ENCODE data around the gene ZC3H11A. TPM values are rescaled to one million over a fixed set of nuclear protein-coding genes. Genes with fewer than 3 reads are reported as not detected.

The ZC3H11A gene
- total and polyA plus RNA-seq, 2 of the 13 experiments (the other 11 are each of a cell fraction or from before 2014, with no cell fraction given): 56.9 to 59.7 TPM

DNA sequence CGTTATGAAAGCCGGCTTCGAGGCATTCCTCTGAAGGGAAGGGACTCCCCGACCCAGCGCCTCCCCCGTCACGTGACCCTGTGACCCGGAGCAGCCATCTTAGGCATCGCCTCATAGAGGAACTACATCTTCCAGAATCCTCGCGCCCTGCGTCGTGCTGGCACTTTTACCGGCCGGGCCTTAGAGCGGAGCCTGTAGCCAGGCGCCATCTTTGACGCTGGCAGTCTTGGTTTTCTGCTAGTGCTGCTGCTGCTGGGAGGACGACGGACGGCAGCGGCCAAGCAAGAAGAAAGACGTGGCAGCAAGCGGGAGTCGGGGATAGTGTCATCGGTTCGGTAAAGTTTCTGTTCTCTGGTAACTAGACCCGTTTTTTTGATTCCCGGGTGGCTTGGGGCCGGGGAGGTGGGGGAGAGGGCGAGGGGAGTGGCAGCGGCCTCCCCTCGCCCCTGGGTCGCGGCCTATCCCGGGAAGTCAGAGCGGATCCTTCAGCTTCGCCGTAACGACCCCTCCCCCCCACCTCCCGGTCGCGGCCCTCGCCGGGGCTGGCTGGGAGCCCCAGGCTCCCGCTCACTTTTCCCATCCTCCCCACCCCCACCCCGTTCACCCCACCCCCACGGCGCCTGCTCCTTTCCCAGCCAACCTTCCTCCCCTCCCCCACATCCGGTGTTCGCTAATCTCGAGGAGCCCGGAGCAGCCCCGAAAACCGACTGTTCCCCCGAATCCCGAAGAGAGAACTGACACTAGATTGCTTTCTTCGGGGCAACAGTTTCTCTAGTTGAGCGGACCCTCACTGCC, at the start of gene ZC3H11A, which contains the start of gene ZBED6 (continued):
- no peak for TF ChIP-seq MTA3 (CRISPR knock-in tag; IDR thresholded peaks at IDR 0.05)
- TF ChIP-seq ZNF468 (CRISPR knock-in tag; IDR thresholded peaks at IDR 0.05): no peak
- TF ChIP-seq, protein P1, sequence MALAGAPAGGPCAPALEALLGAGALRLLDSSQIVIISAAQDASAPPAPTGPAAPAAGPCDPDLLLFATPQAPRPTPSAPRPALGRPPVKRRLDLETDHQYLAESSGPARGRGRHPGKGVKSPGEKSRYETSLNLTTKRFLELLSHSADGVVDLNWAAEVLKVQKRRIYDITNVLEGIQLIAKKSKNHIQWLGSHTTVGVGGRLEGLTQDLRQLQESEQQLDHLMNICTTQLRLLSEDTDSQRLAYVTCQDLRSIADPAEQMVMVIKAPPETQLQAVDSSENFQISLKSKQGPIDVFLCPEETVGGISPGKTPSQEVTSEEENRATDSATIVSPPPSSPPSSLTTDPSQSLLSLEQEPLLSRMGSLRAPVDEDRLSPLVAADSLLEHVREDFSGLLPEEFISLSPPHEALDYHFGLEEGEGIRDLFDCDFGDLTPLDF (CRISPR knock-in tag; IDR thresholded peaks at IDR 0.05): peak; percentile 25; the same call in 1 of the 2 replicates
- TF ChIP-seq, protein P2, sequence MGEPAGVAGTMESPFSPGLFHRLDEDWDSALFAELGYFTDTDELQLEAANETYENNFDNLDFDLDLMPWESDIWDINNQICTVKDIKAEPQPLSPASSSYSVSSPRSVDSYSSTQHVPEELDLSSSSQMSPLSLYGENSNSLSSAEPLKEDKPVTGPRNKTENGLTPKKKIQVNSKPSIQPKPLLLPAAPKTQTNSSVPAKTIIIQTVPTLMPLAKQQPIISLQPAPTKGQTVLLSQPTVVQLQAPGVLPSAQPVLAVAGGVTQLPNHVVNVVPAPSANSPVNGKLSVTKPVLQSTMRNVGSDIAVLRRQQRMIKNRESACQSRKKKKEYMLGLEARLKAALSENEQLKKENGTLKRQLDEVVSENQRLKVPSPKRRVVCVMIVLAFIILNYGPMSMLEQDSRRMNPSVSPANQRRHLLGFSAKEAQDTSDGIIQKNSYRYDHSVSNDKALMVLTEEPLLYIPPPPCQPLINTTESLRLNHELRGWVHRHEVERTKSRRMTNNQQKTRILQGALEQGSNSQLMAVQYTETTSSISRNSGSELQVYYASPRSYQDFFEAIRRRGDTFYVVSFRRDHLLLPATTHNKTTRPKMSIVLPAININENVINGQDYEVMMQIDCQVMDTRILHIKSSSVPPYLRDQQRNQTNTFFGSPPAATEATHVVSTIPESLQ (CRISPR knock-in tag; conservative IDR thresholded peaks at IDR 0.05): no peak
- TF ChIP-seq ZNF354B (CRISPR knock-in tag; IDR thresholded peaks at IDR 0.05): no peak
- peak; percentile 63; the same call in 1 of the 2 replicates for TF ChIP-seq MYC (CRISPR knock-in tag; IDR thresholded peaks at IDR 0.05; ENCODE audit: borderline replicate concordance)
- peak; percentile 42; the same call in 1 of the 2 replicates for TF ChIP-seq PHF21A (CRISPR knock-in tag; IDR thresholded peaks at IDR 0.05)
- no peak for TF ChIP-seq ISX (CRISPR knock-in tag; conservative IDR thresholded peaks at IDR 0.05)
- TF ChIP-seq, protein P3, sequence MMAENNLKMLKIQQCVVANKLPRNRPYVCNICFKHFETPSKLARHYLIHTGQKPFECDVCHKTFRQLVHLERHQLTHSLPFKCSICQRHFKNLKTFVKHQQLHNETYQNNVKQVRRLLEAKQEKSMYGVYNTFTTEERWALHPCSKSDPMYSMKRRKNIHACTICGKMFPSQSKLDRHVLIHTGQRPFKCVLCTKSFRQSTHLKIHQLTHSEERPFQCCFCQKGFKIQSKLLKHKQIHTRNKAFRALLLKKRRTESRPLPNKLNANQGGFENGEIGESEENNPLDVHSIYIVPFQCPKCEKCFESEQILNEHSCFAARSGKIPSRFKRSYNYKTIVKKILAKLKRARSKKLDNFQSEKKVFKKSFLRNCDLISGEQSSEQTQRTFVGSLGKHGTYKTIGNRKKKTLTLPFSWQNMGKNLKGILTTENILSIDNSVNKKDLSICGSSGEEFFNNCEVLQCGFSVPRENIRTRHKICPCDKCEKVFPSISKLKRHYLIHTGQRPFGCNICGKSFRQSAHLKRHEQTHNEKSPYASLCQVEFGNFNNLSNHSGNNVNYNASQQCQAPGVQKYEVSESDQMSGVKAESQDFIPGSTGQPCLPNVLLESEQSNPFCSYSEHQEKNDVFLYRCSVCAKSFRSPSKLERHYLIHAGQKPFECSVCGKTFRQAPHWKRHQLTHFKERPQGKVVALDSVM (CRISPR knock-in tag; IDR thresholded peaks at IDR 0.05): no peak
- TF ChIP-seq, protein P4, sequence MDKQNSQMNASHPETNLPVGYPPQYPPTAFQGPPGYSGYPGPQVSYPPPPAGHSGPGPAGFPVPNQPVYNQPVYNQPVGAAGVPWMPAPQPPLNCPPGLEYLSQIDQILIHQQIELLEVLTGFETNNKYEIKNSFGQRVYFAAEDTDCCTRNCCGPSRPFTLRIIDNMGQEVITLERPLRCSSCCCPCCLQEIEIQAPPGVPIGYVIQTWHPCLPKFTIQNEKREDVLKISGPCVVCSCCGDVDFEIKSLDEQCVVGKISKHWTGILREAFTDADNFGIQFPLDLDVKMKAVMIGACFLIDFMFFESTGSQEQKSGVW (CRISPR knock-in tag; IDR thresholded peaks at IDR 0.05; ENCODE audit: borderline replicate concordance): no peak; the same call in 1 of the 2 replicates
- TF ChIP-seq, protein P5, sequence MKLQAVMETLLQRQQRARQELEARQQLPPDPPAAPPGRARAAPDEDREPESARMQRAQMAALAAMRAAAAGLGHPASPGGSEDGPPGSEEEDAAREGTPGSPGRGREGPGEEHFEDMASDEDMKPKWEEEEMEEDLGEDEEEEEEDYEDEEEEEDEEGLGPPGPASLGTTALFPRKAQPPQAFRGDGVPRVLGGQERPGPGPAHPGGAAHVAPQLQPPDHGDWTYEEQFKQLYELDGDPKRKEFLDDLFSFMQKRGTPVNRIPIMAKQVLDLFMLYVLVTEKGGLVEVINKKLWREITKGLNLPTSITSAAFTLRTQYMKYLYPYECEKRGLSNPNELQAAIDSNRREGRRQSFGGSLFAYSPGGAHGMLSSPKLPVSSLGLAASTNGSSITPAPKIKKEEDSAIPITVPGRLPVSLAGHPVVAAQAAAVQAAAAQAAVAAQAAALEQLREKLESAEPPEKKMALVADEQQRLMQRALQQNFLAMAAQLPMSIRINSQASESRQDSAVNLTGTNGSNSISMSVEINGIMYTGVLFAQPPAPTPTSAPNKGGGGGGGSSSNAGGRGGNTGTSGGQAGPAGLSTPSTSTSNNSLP (IDR thresholded peaks at IDR 0.05; ENCODE audit: low read depth, low read length): no peak
- TF ChIP-seq TRIM24 (CRISPR knock-in tag; IDR thresholded peaks at IDR 0.05): no peak
- TF ChIP-seq ZNF598 (CRISPR knock-in tag; IDR thresholded peaks at IDR 0.05; ENCODE audit: borderline replicate concordance): no peak
- TF ChIP-seq, protein P6, sequence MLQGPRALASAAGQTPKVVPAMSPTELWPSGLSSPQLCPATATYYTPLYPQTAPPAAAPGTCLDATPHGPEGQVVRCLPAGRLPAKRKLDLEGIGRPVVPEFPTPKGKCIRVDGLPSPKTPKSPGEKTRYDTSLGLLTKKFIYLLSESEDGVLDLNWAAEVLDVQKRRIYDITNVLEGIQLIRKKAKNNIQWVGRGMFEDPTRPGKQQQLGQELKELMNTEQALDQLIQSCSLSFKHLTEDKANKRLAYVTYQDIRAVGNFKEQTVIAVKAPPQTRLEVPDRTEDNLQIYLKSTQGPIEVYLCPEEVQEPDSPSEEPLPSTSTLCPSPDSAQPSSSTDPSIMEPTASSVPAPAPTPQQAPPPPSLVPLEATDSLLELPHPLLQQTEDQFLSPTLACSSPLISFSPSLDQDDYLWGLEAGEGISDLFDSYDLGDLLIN (CRISPR knock-in tag; IDR thresholded peaks at IDR 0.05; ENCODE audit: borderline replicate concordance): 0 out of 2 replicates have a peak, but pooled peaks have one; percentile 27
- TF ChIP-seq MED13 (CRISPR knock-in tag; IDR thresholded peaks at IDR 0.05): peak; percentile 54; the same call in 1 of the 2 replicates
- no peak for TF ChIP-seq ZNF839 (CRISPR knock-in tag; IDR thresholded peaks at IDR 0.05; ENCODE audit: borderline replicate concordance)
- no peak for TF ChIP-seq TBP (CRISPR knock-in tag; IDR thresholded peaks at IDR 0.05)
- no peak for TF ChIP-seq ZNF552 (CRISPR knock-in tag; IDR thresholded peaks at IDR 0.05; ENCODE audit: borderline replicate concordance)
